ENCODE measurements around the gene PC. TPM values are rescaled to one million over a fixed set of nuclear protein-coding genes. Genes with fewer than 3 reads are reported as not detected.

Gene PC
- total RNA-seq, 1 experiment from 2014 or later = 24.5 TPM

DNA sequence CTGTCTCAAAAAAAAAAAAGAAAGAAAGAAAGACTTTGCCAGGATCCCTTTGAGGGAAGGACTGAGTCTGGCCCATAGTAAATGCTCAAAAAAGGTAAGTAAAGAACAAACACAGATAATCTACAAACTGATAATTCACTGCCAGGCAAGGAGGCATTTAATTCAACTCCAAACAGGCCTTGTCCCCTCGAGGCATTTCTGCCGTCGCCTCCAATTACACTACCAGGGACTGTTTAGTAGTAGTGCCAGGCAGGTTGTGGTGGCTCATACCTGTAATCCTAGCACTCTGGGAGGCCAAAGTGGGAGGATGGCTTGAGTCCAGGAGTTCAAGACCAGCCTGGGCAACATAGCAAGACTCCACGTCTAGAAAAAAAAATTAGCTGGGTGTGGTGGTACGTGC is 43.7 kb downstream of the PC start:
- H3K9ac ChIP-seq (ENCODE audit: low read length) = no peak overlapping the region
- BruUV-seq (replicated peaks) = no TSS peak
- intact Hi-C loops (cut with micrococcal nuclease) = no loop called here
- H3K4me1 ChIP-seq (ENCODE audit: insufficient read depth, low read length) = no peaks in the 10 kb centered on the region
- H3K27ac ChIP-seq (ENCODE audit: low read length) = no peak overlapping the region
- CTCF ChIA-PET = no interaction called here
- no peaks in the 10 kb centered on the region for H3K9me3 ChIP-seq (ENCODE audit: low read length)
- no peak overlapping the region for H3K4me3 ChIP-seq (ENCODE audit: low read length)
- no peak overlapping the region for H3K4me2 ChIP-seq (ENCODE audit: low read length)
- H4K20me1 ChIP-seq (ENCODE audit: low read length) = no peaks in the 10 kb centered on the region
- ATAC-seq (no peak), DNase-seq (no peak)
- H3K9me2 ChIP-seq (replicated peaks; ENCODE audit: low read length) = no peaks in the 10 kb centered on the region
- TF ChIP-seq EZH2phosphoT487 (IDR thresholded peaks at IDR 0.05; ENCODE audit: borderline replicate concordance, low read length) (no peak), EZH2 (IDR thresholded peaks at IDR 0.05; ENCODE audit: low read length, unreplicated experiment) (no peak)
- TF ChIP-seq, protein P1, sequence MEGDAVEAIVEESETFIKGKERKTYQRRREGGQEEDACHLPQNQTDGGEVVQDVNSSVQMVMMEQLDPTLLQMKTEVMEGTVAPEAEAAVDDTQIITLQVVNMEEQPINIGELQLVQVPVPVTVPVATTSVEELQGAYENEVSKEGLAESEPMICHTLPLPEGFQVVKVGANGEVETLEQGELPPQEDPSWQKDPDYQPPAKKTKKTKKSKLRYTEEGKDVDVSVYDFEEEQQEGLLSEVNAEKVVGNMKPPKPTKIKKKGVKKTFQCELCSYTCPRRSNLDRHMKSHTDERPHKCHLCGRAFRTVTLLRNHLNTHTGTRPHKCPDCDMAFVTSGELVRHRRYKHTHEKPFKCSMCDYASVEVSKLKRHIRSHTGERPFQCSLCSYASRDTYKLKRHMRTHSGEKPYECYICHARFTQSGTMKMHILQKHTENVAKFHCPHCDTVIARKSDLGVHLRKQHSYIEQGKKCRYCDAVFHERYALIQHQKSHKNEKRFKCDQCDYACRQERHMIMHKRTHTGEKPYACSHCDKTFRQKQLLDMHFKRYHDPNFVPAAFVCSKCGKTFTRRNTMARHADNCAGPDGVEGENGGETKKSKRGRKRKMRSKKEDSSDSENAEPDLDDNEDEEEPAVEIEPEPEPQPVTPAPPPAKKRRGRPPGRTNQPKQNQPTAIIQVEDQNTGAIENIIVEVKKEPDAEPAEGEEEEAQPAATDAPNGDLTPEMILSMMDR (conservative IDR thresholded peaks at IDR 0.05; ENCODE audit: low read depth, low read length) = no peak
- H3F3A ChIP-seq (ENCODE audit: low read length, unreplicated experiment) = no peaks in the 10 kb centered on the region
- no peak overlapping the region for H2AFZ ChIP-seq (ENCODE audit: low read length)
- no peaks in the 10 kb centered on the region for H3K79me2 ChIP-seq (ENCODE audit: low read length)
- H3K27me3 ChIP-seq (ENCODE audit: low read length) = no peaks in the 10 kb centered on the region
- POLR2A ChIA-PET (ENCODE audit: unreplicated experiment) = no interaction called here
- H3K36me3 ChIP-seq (ENCODE audit: low read depth, low read length) = no peaks in the 10 kb centered on the region

DNA sequence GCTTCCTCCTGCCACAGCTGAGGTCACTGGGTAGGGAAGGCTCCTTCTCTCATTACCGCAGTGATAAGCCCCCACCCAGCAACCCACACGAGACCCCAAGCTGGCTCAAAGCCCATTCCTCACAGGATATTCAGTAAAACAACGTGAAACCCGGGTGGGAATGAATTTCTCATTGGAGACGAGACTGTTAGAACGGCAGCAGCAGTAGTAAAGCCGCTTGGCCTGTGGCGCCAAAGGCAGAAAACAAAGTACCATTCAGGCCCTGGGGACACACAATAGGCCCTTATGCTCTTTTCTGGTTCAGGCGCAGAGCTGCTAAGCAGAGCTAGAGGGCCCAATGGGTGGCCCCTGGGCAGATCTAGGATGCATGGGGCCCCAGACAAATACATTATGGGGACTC is 45.3 kb downstream of the PC start:
- Histone ChIP-seq H3K4me2 (ENCODE audit: low read length) (no peak overlapping the region), H3F3A (ENCODE audit: low read length, unreplicated experiment) (no peaks in the 10 kb centered on the region), H3K4me1 (ENCODE audit: insufficient read depth, low read length) (no peaks in the 10 kb centered on the region), H3K27ac (ENCODE audit: low read length) (no peak overlapping the region), H3K4me3 (ENCODE audit: low read length) (no peak overlapping the region), H3K9me3 (ENCODE audit: low read length) (no peaks in the 10 kb centered on the region), H4K20me1 (ENCODE audit: low read length) (no peaks in the 10 kb centered on the region), H2AFZ (ENCODE audit: low read length) (no peak overlapping the region), H3K9ac (ENCODE audit: low read length) (no peak overlapping the region), H3K27me3 (ENCODE audit: low read length) (no peaks in the 10 kb centered on the region), H3K9me2 (replicated peaks; ENCODE audit: low read length) (no peaks in the 10 kb centered on the region), H3K36me3 (ENCODE audit: low read depth, low read length) (no peaks in the 10 kb centered on the region), H3K79me2 (ENCODE audit: low read length) (no peaks in the 10 kb centered on the region)
- intact Hi-C loops (cut with micrococcal nuclease) = no loop called here
- BruUV-seq (replicated peaks) = no TSS peak
- DNase-seq (no peak), ATAC-seq (no peak)
- ChIA-PET CTCF (no interaction called here), POLR2A (ENCODE audit: unreplicated experiment) (no interaction called here)
- TF ChIP-seq, protein P1 (conservative IDR thresholded peaks at IDR 0.05; ENCODE audit: low read depth, low read length) = no peak
- TF ChIP-seq EZH2 (IDR thresholded peaks at IDR 0.05; ENCODE audit: low read length, unreplicated experiment) (no peak), EZH2phosphoT487 (IDR thresholded peaks at IDR 0.05; ENCODE audit: borderline replicate concordance, low read length) (no peak)

DNA sequence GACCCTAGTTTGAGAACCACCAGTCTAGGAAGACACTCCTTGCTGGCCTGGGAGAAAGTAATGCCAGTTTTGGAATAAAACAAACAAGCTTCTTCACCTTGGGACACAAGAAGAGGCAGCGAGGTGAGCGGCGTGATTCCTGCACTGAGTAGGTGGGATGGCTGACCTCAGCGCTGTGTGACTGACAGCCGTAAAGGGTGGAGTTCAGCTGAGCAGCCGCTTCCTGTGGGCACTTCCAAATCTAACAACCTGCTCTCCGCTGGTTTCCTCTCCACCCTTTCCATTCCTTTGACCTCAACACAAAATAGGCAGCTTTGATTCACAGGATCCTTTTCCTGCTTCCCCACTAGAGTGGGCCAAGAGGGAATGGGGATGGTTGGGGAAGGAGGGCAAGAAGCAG is 45.8 kb downstream of the PC start:
- DNase-seq (no peak), ATAC-seq (no peak)
- Histone ChIP-seq H3K27ac (ENCODE audit: low read length) (no peak overlapping the region), H3K4me3 (ENCODE audit: low read length) (no peak overlapping the region), H4K20me1 (ENCODE audit: low read length) (no peaks in the 10 kb centered on the region), H3K79me2 (ENCODE audit: low read length) (no peaks in the 10 kb centered on the region), H3K9me3 (ENCODE audit: low read length) (no peaks in the 10 kb centered on the region), H3K9ac (ENCODE audit: low read length) (no peak overlapping the region), H3K27me3 (ENCODE audit: low read length) (no peaks in the 10 kb centered on the region), H3K9me2 (replicated peaks; ENCODE audit: low read length) (no peaks in the 10 kb centered on the region), H3K4me1 (ENCODE audit: insufficient read depth, low read length) (no peaks in the 10 kb centered on the region), H3F3A (ENCODE audit: low read length, unreplicated experiment) (no peaks in the 10 kb centered on the region), H2AFZ (ENCODE audit: low read length) (no peak overlapping the region), H3K36me3 (ENCODE audit: low read depth, low read length) (no peaks in the 10 kb centered on the region), H3K4me2 (ENCODE audit: low read length) (no peak overlapping the region)
- CTCF ChIA-PET = no interaction called here
- intact Hi-C loops (cut with micrococcal nuclease) = no loop called here
- no TSS peak for BruUV-seq (replicated peaks)
- TF ChIP-seq EZH2 (IDR thresholded peaks at IDR 0.05; ENCODE audit: low read length, unreplicated experiment) (no peak), EZH2phosphoT487 (IDR thresholded peaks at IDR 0.05; ENCODE audit: borderline replicate concordance, low read length) (no peak)
- TF ChIP-seq, protein P1 (conservative IDR thresholded peaks at IDR 0.05; ENCODE audit: low read depth, low read length) = no peak
- POLR2A ChIA-PET (ENCODE audit: unreplicated experiment) = no interaction called here

Measured in PC-3 (cell line).